Thyroid gland (tissue), 4 donors: ENCODE results near the gene P4HA2.

Source experiments
- POLR2A ChIP-seq, 2 donors: fragments of 450-650 bp; IDR thresholded peaks; one replicate each; pipeline ENCODE4 v1.6.1; 2017; ENCODE audit warnings: antibody characterized with exemption in 2 of 2, mild to moderate bottlenecking in 2 of 2, moderate library complexity in 1 of 2
- TF ChIP-seq, protein P1 (sequence below), 6 experiments: fragments of 200-600 bp in 3 of 6; fragments of 450-650 bp in 3 of 6; sonication (generic) in 3 of 6; IDR thresholded peaks; one replicate each; pipeline ENCODE4 v1.5.1; 2016 to 2019; ENCODE audit warnings: antibody characterized with exemption in 6 of 6, mild to moderate bottlenecking in 2 of 6, inconsistent platforms in 1 of 6, moderate library complexity in 1 of 6

DNA sequence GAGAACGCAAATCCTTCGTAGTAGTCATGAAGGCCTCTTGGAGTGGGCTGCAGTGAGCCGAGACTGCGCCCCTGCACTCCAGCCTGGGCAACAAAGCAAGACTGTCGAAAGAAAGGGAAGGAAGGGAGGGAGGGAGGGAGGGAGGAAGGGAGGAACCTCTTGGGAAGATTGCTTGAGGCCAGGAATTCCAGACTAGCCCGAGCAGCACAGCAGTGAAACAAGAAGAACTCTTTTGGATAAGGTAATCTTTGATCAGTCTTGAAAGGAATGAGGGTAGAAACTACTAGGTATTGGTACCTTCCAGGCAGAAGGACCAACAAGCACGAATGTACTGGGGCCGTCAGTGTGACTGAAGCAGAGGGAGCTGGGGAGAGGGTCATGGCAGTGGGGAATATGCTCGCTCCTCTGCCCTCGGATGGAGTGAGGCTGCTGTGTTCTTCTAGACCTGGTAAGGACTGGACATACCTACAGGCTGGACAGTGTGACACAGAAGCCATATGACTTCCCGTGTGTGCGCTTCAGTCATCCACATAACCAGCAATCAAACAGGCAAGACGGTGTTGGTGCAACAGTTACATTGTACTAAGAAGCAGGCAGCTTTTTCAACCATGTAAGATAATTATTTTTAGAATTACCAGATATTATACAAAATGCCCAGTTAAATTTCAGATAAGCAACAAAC lies 45.2 kb downstream of the P4HA2 start:
- TF ChIP-seq POLR2A (IDR thresholded peaks at IDR 0.05), result no peak
- TF ChIP-seq, protein P1, sequence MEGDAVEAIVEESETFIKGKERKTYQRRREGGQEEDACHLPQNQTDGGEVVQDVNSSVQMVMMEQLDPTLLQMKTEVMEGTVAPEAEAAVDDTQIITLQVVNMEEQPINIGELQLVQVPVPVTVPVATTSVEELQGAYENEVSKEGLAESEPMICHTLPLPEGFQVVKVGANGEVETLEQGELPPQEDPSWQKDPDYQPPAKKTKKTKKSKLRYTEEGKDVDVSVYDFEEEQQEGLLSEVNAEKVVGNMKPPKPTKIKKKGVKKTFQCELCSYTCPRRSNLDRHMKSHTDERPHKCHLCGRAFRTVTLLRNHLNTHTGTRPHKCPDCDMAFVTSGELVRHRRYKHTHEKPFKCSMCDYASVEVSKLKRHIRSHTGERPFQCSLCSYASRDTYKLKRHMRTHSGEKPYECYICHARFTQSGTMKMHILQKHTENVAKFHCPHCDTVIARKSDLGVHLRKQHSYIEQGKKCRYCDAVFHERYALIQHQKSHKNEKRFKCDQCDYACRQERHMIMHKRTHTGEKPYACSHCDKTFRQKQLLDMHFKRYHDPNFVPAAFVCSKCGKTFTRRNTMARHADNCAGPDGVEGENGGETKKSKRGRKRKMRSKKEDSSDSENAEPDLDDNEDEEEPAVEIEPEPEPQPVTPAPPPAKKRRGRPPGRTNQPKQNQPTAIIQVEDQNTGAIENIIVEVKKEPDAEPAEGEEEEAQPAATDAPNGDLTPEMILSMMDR (IDR thresholded peaks at IDR 0.05), result no peak
